GOT3 (cell line): Measurements from ENCODE around the gene CLUH.
"Not testable (repeated sequence)": the region's sequence is repeated elsewhere in the genome, so short reads cannot be mapped to it uniquely, and the experiment has no call there.

Experiments
- DNase-seq: peaks from one replicate; lab custom pipeline; 2025; ENCODE audit warnings: mixed read lengths; lab: John Stamatoyannopoulos, UW

Gene CLUH

DNA sequence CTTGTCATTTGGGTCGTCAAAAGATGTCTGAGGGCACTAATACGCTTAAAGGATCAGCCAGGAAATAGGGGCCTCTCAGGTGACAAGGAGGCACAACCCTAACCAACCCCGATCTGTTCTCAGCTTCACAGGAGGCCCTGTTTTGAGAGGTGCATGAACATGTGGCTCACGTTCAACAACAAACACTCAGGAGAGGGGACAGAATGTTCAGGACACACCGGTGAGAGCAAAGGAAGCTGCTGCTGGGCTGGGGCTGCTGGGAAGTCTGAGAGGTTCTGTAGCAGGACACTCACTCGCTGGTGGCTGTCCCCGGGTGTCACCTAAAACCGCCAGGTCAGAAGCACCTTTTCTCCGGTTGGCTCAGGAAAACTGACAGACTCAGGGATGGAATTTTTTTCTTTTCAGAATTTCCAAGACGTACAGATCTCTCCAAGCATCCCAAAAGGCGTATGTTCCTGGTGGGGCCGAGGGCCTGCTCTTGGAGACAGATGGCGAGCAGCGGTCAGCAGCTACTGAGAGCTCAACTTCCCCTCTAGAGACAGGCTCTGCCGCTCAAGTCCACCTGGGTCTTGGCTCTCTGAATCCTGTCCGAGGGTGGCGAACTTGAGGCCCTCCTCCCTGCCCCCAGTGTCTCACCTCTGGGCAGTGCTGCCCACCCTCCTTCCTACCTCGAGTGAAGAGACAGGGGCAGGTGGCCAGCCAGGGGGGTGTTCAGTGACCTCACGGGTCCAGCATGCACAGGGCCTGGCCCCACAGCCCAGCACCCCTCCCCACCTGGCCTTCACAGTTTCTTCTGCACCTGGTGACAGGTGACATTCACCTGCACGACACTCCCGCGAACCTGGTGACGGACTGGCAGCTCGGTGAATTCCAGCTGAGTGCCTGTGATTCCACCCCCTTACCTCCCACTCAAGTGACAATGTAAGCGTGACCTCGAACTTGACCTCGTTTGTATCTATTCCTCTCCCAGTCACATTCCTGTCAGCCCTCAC is 22.9 kb downstream of the CLUH start:
- DNase-seq: no peak

DNA sequence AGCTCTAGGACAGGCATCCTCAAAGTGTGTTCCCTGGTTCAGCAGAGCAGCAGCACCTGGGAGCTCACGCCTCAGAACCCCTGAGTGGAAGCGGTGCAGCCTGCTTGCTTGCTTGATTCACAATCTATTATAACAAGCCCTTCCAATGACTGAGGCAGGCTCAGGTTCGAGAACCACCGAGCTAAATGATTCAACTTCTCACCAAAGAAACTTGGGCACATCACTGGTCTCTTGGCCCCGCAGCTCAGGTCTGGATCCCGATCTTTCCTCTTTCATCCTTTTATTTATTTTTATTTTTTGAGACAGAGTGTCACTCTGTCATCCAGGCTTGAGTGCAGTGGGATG is 24.5 kb downstream of the CLUH start:
- no peak for DNase-seq

DNA sequence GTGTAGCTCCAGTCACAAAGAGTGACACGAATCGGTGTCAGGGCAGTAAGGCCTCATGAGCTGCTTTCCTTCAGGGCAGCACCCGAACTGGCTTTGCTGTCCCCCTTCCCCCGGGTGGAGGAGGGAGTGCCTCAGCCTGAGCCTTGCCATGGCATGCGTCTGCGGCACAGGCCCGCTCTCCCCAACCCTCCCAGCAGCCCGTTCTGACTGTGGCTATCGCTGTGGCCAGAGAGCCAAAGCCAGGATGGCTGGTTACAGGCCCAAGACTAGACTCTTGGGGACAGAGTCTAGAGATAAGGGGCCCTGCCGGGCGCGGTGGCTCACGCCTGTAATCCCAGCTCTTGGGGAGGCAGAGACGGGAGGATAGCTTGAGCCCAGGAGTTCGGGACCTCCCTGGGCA is 25.9 kb downstream of the CLUH start:
- no peak for DNase-seq

- DNase-seq: no peak
Observed at GRCh38 chr17:2684549-2684948, 27.0 kb downstream of the CLUH start.

DNA sequence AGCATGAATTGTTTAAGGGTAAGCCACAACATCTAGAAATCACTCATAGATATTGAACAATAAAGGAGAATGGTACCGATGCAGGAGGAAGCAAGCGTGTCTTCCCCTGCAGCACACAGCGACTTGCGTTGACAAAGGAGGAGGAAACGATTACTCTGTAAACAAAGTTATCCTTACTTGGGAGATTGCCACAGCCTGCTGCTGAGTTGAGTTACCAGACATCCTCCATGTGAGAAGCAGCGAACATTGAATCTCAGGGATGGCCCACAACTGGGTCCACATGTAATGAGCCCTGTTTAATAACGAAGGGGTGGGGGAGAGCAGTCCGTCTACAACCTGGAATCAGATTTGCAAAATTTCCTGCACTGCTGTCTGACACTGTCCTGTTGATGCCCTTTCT is 27.7 kb downstream of the CLUH start:
- DNase-seq: no peak

GRCh38 chr17:2682176-2682938 is 29.2 kb downstream of the CLUH start:
- DNase-seq: no peak

DNA sequence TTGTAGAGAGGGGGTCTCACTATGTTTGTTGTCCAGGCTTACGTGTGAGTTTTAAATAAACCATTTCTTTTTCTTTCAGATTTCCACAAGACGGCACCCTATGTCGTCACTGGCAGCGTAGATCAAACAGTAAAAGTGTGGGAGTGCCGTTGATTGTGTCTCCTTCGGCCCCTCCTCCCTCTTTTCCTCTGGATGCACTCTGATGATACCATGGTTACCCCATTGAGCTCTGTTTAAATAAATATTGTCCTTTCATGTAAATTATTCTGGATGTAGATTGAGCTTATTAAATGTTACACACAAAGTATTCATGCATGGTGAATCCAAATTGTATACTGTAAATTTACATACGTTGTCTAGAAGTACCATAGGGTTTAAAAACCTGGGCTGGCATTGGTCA is 29.9 kb downstream of the CLUH start:
- DNase-seq: no peak

- DNase-seq: no peak
Observed at GRCh38 chr17:2680961-2681360, 30.6 kb downstream of the CLUH start.

DNA sequence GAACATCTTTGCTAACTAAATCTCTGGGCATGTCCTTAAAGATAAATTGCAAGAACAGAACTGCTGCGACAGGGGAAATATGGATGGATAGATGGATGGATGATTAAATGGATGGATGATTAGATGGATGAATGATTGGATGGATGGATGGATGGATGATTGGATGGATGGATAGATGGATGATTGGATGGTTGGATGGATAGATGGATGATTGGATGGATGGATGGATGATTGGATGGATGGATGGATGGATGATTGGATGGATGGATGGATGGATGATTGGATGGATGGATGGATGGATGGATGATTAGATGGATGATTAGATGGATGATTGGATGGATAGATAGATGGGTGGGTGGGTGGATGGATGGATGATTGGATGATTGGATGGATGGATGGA is 32.3 kb downstream of the CLUH start:
- not testable (repeated sequence) for DNase-seq

DNA sequence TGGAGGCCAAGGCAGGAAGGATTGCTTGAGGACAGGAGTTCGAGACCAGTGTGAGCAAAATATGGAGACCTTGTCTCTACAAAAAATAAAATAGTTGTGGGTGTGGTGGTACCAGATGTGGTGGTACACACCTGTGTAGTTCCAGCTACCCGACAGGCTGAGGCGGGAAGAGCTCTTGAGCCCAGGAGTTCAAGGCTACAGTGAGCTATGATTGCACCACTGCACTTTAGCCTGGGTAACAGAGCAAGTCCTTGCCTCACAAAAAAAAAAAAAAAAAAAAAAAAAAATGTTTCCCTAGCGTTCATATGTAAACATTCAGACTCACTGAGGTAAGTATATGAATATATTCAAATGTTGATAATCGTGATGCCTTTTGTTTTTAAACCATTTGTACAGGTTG is 39.5 kb downstream of the CLUH start:
- DNase-seq: no peak

- not testable (repeated sequence) for DNase-seq
Observed at GRCh38 chr17:2660410-2660809, 51.2 kb downstream of the CLUH start.

GRCh38 chr17:2659337-2659736 is 52.2 kb downstream of the CLUH start:
- DNase-seq: not testable (repeated sequence)

- no peak for DNase-seq
Observed at GRCh38 chr17:2656283-2656682, 55.3 kb downstream of the CLUH start.

DNA sequence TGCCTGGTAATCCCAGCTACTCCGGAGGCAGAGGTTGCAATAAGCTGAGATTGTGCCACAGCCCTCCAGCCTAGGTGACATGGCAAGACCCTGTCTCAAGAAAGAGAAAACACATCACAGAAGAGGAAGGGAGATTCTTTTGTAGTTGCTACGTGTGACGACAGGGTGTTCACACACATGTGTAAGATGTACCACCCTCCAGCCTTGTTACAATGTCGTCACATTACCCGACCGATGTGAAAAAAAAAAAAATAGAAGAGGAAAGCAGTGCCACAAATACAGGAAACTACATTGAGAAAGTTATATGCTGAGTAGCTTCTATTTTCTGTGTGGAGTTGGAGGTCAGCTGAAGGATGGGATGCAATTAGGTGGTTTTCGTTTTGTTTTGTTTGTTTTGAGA is 56.0 kb downstream of the CLUH start:
- no peak for DNase-seq

DNA sequence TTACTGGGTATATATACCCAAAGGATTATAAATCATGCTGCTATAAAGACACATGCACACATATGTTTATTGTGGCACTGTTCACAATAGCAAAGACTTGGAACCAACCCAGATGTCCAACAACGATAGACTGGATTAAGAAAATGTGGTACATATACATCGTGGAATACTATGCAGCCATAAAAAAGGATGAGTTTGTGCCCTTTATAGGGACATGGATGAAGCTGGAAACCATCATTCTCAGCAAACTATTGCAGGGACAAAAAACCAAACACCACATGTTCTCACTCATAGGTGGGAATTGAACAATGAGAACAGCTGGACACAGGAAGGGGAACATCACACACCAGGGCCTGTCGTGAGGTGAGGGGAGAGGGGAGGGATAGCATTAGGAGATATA is 58.7 kb downstream of the CLUH start:
- not testable (repeated sequence) for DNase-seq

DNA sequence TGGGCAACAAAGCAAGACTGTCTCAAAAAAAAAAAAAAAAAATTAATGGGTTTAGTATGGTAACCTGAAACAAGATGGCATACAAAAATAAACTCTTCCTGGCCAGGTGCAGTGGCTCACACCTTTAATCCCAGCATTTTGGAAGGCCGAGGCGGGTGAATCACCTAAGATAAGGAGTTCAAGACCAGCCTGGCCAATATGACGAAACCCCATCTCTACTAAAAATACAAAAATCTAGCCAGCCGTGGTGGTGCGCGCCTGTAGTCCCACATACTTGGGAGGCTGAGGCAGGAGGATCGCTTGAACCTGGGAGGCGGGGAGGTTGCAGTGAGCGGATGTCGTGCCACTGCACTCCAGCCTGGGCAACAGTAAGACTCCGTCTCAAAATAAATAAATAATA is 62.4 kb downstream of the CLUH start:
- no peak for DNase-seq

- DNase-seq: no peak
Observed at GRCh38 chr17:2647957-2648356, 63.6 kb downstream of the CLUH start.

DNA sequence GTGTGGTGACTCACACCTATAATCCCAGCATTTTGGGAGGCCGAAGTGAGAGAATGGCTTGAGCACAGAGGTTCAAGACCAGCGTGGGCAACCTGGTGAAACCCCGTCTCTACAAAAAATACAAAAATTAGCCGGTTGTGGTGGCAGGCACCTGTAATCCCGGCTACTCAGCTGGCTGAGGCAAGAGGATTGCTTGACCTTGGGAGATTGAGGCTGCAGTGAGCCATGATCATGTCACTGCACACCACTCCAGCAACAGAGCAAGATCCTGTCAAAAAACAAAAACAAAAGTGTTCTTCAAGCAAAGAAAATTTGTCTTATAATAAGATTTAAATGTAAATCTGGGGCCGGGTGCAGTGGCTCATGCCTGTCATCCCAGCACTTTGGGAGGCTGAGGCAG is 66.6 kb downstream of the CLUH start:
- DNase-seq: no peak
